H9 (cell line): ENCODE results near the gene RANBP3. TPM values are rescaled to one million over a fixed set of nuclear protein-coding genes. Genes with fewer than 3 reads are reported as not detected.

Experiments
- DNase-seq: peaks from one replicate; pipeline ENCODE4 v3.0.0-alpha.2; 2017
- H2AFZ ChIP-seq: one replicate; pipeline ENCODE4 v1.6.1; 2013; ENCODE audit warnings: mild to moderate bottlenecking, low read length, control low read depth, moderate library complexity
- H2AK5ac ChIP-seq: 2 replicates; pipeline ENCODE4 v1.6.1; 2013; ENCODE audit warnings: low read length, control low read depth, mixed read lengths; ENCODE audit not compliant: insufficient read length
- H2BK120ac ChIP-seq: one replicate; pipeline ENCODE4 v1.6.1; 2013; ENCODE audit warnings: low read depth, mild to moderate bottlenecking, low read length, control low read depth, inconsistent platforms; ENCODE audit not compliant: poor library complexity, severe bottlenecking
- H2BK12ac ChIP-seq: 2 replicates; pipeline ENCODE4 v1.6.1; 2013; ENCODE audit warnings: low read length, control low read depth, mixed read lengths, low read depth; ENCODE audit not compliant: insufficient read length
- H2BK15ac ChIP-seq: 2 replicates; pipeline ENCODE4 v1.6.1; 2013; ENCODE audit warnings: low read depth, low read length, control low read depth
- H2BK20ac ChIP-seq: one replicate; pipeline ENCODE4 v1.6.1; 2013; ENCODE audit warnings: low read depth, mild to moderate bottlenecking, low read length, control low read depth, inconsistent platforms; ENCODE audit not compliant: poor library complexity, severe bottlenecking
- H2BK5ac ChIP-seq: 2 replicates; pipeline ENCODE4 v1.6.1; 2013; ENCODE audit warnings: low read length, control low read depth, mixed read lengths; ENCODE audit not compliant: insufficient read length
- H3K14ac ChIP-seq: 2 replicates; pipeline ENCODE4 v1.6.1; 2013; ENCODE audit warnings: low read length, control low read depth; ENCODE audit not compliant: insufficient read depth
- H3K18ac ChIP-seq: 2 replicates; pipeline ENCODE4 v1.6.1; 2013; ENCODE audit warnings: low read depth, mild to moderate bottlenecking, mixed read lengths, low read length, control low read depth; ENCODE audit not compliant: insufficient read length
- H3K23ac ChIP-seq: 2 replicates; pipeline ENCODE4 v1.6.1; 2013; ENCODE audit warnings: low read length, control low read depth, mixed read lengths, low read depth; ENCODE audit not compliant: insufficient read length
- H3K23me2 ChIP-seq: 2 replicates; pipeline ENCODE4 v1.6.1; 2013; ENCODE audit warnings: low read depth, mild to moderate bottlenecking, mixed read lengths, low read length, control low read depth; ENCODE audit not compliant: insufficient read length, poor library complexity, severe bottlenecking
- H3K27ac ChIP-seq: 2 replicates; pipeline ENCODE4 v1.5.1; 2013; ENCODE audit warnings: low read length, control low read depth, mixed read lengths, low read depth; ENCODE audit not compliant: insufficient read length
- H3K27me3 ChIP-seq: 2 replicates; pipeline ENCODE4 v1.6.1; 2013; ENCODE audit warnings: low read length, control low read depth, inconsistent platforms; ENCODE audit not compliant: insufficient read depth
- H3K4ac ChIP-seq: 2 replicates; pipeline ENCODE4 v1.6.1; 2013; ENCODE audit warnings: low read depth, mild to moderate bottlenecking, control low read depth, inconsistent platforms, low read length, moderate library complexity
- H3K4me1 ChIP-seq: 2 replicates; pipeline ENCODE4 v1.6.1; 2013; ENCODE audit warnings: low read length, control low read depth, inconsistent platforms; ENCODE audit not compliant: insufficient read depth
- H3K4me2 ChIP-seq: 2 replicates; pipeline ENCODE4 v1.6.1; 2013; ENCODE audit warnings: low read length, control low read depth, mixed read lengths; ENCODE audit not compliant: insufficient read length, insufficient read depth
- H3K56ac ChIP-seq: 2 replicates; pipeline ENCODE4 v1.6.1; 2013; ENCODE audit warnings: low read depth, mild to moderate bottlenecking, mixed read lengths, low read length, control low read depth; ENCODE audit not compliant: insufficient read length
- H3K79me1 ChIP-seq: 2 replicates; pipeline ENCODE4 v1.6.1; 2013; ENCODE audit warnings: low read depth, mild to moderate bottlenecking, moderate library complexity, low read length, control low read depth, inconsistent platforms; ENCODE audit not compliant: insufficient read depth, poor library complexity, severe bottlenecking
- H3K79me2 ChIP-seq: 2 replicates; pipeline ENCODE4 v1.6.1; 2013; ENCODE audit warnings: low read length, control low read depth, inconsistent platforms; ENCODE audit not compliant: insufficient read depth
- H3K9ac ChIP-seq: 2 replicates; pipeline ENCODE4 v1.6.1; 2013; ENCODE audit warnings: low read length, control low read depth, mixed read lengths; ENCODE audit not compliant: insufficient read length; ENCODE audit errors: extremely low read depth
- H3K9me3 ChIP-seq: one replicate; pipeline ENCODE4 v1.6.1; 2013; ENCODE audit warnings: low read depth, low read length, inconsistent platforms; ENCODE audit not compliant: control insufficient read depth
- H3T11ph ChIP-seq: one replicate; pipeline ENCODE4 v1.6.1; 2013; ENCODE audit warnings: mild to moderate bottlenecking, low read length, control low read depth, inconsistent platforms
- H4K20me1 ChIP-seq: one replicate; pipeline ENCODE4 v1.6.1; 2013; ENCODE audit not compliant: control insufficient read depth, insufficient read length, insufficient read depth
- H4K5ac ChIP-seq: 2 replicates; pipeline ENCODE4 v1.6.1; 2013; ENCODE audit warnings: low read depth, mild to moderate bottlenecking, mixed read lengths, low read length, control low read depth; ENCODE audit not compliant: insufficient read length
- H4K8ac ChIP-seq: replicated peaks from 2 replicates; pipeline ENCODE4 v1.6.1; 2013; ENCODE audit warnings: low read length, control low read depth, mixed read lengths, low read depth; ENCODE audit not compliant: insufficient read length
- H4K91ac ChIP-seq: 2 replicates; pipeline ENCODE4 v1.6.1; 2013; ENCODE audit warnings: low read depth, mild to moderate bottlenecking, moderate library complexity, mixed read lengths, low read length, control low read depth; ENCODE audit not compliant: insufficient read length
- H3K27ac Mint-ChIP-seq, 3 experiments: 2 replicates in 2 of 3; 3 replicates in 1 of 3; pipeline ENCODE4 v1.8.0; 2020 to 2021; ENCODE audit warnings: mixed read lengths in 3 of 3, mild to moderate bottlenecking in 1 of 3, moderate library complexity in 1 of 3
- H3K27me3 Mint-ChIP-seq: 2 replicates; pipeline ENCODE4 v1.8.0; 2021; ENCODE audit warnings: low read depth, mild to moderate bottlenecking, moderate library complexity, mixed read lengths
- H3K36me3 Mint-ChIP-seq, 3 experiments: 2 replicates in 2 of 3; 3 replicates in 1 of 3; pipeline ENCODE4 v1.8.0; 2020 to 2021; ENCODE audit warnings: low read depth in 3 of 3, mixed read lengths in 3 of 3; ENCODE audit not compliant: insufficient read depth in 1 of 3
- H3K4me1 Mint-ChIP-seq, 2 experiments: 2 replicates each; pipeline ENCODE4 v1.8.0; 2020; ENCODE audit warnings: mixed read lengths in 2 of 2
- H3K4me3 Mint-ChIP-seq, 2 experiments: 2 replicates in 1 of 2; 3 replicates in 1 of 2; pipeline ENCODE4 v1.8.0; 2020 to 2021; ENCODE audit warnings: mild to moderate bottlenecking in 2 of 2, mixed read lengths in 2 of 2, moderate library complexity in 1 of 2
- H3K9me3 Mint-ChIP-seq, 2 experiments: 2 replicates in 1 of 2; 3 replicates in 1 of 2; pipeline ENCODE4 v1.8.0; 2020; ENCODE audit warnings: mild to moderate bottlenecking in 2 of 2, mixed read lengths in 2 of 2, moderate library complexity in 1 of 2
- WGBS: extraction: QIAGEN DNeasy Blood & Tissue Kit; methylation state at CpG from one replicate; pipeline ENCODE4 v1.1.7; 2013; ENCODE audit warnings: missing lambda C conversion rate, low lambda C conversion rate, mixed read lengths; ENCODE audit not compliant: insufficient read length; ENCODE audit errors: extremely low coverage; 5-methylcytosine and 5-hydroxymethylcytosine counted together
- total RNA-seq: library from RNA; stranded (reverse); gene quantifications from 2 replicates; pipeline ENCODE4 v1.2.1, GENCODE V29; 2021
- TF ChIP-seq, protein P1 (sequence below): fragments of 200-600 bp; sonication (generic); conservative IDR thresholded peaks from 3 replicates; pipeline ENCODE4 v1.8.0; 2021; ENCODE audit warnings: antibody characterized with exemption, mild to moderate bottlenecking

The RANBP3 gene
- total RNA-seq, 1 experiment from 2014 or later = 86.5 TPM

DNA sequence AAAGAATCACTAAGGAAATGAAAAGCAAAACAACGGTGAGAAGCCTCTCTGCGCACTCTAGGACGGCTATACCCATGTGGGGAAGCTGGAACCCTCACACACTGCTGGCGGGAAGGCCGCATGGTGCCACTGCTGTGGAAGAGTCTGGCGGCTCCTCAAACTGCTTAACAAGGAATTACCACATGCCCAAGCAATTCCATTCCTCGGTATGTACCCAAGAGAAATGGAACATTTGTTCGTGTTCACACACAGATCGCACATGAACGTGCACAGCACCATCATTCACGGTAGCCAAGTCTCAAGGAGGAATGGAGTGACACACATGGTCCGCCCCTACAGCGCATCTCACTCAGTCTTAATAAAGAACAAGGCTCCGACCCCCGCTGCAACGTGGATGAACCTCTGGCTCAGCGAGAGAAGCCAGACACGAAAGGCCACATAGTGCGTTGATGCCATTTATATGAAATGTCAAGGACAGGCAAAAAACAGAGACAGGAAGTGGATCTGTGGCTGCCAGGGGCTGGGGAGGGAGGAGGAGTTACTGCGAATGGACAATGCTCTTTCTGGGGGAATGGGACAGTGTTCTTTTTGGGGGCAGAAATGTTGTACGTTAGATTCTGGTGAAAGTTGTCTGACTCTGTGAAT lies 56.3 kb downstream of the RANBP3 start:
- Histone ChIP-seq H3K9me3 (no peaks in the 10 kb centered on the region), H2BK20ac (no peak overlapping the region), H4K5ac (no peak overlapping the region), H3K23ac (no peak overlapping the region), H2BK15ac (no peak overlapping the region), H3K79me2 (no peaks in the 10 kb centered on the region), H3K27me3 (no peaks in the 10 kb centered on the region), H2AFZ (no peak overlapping the region), H3K4me2 (no peak overlapping the region), H3K18ac (no peak overlapping the region), H2BK120ac (no peak overlapping the region), H3T11ph (no peak overlapping the region), H3K27ac (no peak overlapping the region), H3K9ac (no peak overlapping the region), H4K20me1 (peaks cover 3% of the 10 kb centered on the region), H3K56ac (no peak overlapping the region), H3K4me1 (no peaks in the 10 kb centered on the region), H2AK5ac (no peak overlapping the region), H4K91ac (no peak overlapping the region), H3K4ac (no peak overlapping the region), H2BK5ac (no peak overlapping the region), H2BK12ac (no peak overlapping the region), H4K8ac (no peak overlapping the region), H3K23me2 (no peaks in the 10 kb centered on the region), H3K14ac (no peak overlapping the region), H3K79me1 (no peaks in the 10 kb centered on the region)
- WGBS = no CpG with 5 or more reads among the region's 21 CpGs
- TF ChIP-seq, protein P1, sequence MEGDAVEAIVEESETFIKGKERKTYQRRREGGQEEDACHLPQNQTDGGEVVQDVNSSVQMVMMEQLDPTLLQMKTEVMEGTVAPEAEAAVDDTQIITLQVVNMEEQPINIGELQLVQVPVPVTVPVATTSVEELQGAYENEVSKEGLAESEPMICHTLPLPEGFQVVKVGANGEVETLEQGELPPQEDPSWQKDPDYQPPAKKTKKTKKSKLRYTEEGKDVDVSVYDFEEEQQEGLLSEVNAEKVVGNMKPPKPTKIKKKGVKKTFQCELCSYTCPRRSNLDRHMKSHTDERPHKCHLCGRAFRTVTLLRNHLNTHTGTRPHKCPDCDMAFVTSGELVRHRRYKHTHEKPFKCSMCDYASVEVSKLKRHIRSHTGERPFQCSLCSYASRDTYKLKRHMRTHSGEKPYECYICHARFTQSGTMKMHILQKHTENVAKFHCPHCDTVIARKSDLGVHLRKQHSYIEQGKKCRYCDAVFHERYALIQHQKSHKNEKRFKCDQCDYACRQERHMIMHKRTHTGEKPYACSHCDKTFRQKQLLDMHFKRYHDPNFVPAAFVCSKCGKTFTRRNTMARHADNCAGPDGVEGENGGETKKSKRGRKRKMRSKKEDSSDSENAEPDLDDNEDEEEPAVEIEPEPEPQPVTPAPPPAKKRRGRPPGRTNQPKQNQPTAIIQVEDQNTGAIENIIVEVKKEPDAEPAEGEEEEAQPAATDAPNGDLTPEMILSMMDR = no peak
- Mint-ChIP-seq H3K4me3 (no peak overlapping the region), H3K9me3 (no peaks in the 10 kb centered on the region), H3K27me3 (no peaks in the 10 kb centered on the region), H3K36me3 (peaks cover 37 to 79% (median 72%) of the 10 kb centered on the region in 3 experiments), H3K27ac (no peak overlapping the region), H3K4me1 (no peaks in the 10 kb centered on the region)
- no peak for DNase-seq
